GM13977 (cell line): ENCODE measurements around the gene HAGHL.

Source experiments
- DNase-seq: peaks from one replicate; pipeline ENCODE4 v3.0.0; 2012; ENCODE audit warnings: low spot score
- in situ Hi-C: fragments of 300-500 bp; cut with MboI; formaldehyde crosslinking; loops from one replicate; pipeline ENCODE4 v1.12.0; 2022; ENCODE audit warnings: low sequenced_read_pairs, low pct_unique_long_range_greater_than_20kb, mixed read lengths, inconsistent platforms; ENCODE audit not compliant: unreplicated experiment
- TF ChIP-seq, protein P1 (sequence below): IDR thresholded peaks from 2 replicates; pipeline ENCODE4 v1.5.1; 2012; ENCODE audit warnings: mild to moderate bottlenecking, control low read depth; ENCODE audit not compliant: insufficient read depth; ENCODE audit errors: extremely low read depth, missing control alignments

The HAGHL gene

DNA sequence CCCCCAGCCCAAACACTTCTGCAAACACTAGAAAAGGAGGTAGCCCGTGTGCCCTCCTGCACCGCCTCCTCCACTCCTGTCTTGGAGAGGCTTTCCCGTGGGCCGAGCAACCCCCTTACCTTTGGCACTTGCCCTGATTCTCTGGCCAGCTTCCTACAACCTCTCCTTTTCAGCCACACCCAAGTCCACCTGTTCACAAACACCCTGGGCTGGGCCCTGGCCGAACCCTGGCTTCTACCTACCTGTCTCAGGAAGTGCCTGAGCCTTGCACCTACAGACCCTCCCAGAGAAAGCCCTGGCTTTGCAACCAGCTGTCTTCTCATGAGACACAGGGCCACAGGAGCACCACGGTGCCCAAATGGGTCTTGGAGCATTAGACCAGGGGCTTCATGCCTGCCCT, 8.0 kb upstream of the HAGHL start:
- in situ Hi-C loops = no loop called here
- TF ChIP-seq, protein P1, sequence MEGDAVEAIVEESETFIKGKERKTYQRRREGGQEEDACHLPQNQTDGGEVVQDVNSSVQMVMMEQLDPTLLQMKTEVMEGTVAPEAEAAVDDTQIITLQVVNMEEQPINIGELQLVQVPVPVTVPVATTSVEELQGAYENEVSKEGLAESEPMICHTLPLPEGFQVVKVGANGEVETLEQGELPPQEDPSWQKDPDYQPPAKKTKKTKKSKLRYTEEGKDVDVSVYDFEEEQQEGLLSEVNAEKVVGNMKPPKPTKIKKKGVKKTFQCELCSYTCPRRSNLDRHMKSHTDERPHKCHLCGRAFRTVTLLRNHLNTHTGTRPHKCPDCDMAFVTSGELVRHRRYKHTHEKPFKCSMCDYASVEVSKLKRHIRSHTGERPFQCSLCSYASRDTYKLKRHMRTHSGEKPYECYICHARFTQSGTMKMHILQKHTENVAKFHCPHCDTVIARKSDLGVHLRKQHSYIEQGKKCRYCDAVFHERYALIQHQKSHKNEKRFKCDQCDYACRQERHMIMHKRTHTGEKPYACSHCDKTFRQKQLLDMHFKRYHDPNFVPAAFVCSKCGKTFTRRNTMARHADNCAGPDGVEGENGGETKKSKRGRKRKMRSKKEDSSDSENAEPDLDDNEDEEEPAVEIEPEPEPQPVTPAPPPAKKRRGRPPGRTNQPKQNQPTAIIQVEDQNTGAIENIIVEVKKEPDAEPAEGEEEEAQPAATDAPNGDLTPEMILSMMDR = no peak
- no peak for DNase-seq

DNA sequence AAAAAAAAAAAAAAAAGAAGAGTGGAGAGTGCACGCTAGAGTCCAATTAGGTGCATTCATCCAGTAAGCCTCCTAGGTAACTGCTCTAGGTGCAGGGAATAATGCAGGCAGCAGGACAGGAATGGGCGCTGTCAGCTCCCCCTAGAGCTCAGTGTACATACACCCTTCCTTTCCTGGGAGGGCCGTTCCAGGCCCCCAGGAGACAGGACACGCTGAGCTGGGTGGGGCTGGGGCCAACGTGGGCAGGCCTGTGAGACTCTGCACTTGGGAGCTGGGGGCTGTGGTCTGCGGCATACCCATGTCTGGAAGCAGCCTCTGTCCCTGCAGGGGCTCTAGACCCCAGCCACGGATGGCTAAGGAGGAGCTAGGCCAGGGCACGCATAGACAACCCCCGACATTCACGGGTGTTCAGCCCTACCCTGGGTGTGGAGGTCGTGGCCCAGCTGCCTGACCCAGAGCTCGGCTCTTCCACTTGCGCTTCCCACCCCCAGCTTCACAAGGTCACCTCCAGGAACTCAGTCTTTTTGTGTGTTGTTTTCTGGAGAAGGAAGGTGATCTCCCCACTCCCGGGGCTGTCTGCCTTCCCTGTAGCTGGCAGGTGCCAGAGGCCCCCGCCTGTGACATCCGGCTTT, 7.0 kb upstream of the HAGHL start:
- in situ Hi-C loops = no loop called here

DNA sequence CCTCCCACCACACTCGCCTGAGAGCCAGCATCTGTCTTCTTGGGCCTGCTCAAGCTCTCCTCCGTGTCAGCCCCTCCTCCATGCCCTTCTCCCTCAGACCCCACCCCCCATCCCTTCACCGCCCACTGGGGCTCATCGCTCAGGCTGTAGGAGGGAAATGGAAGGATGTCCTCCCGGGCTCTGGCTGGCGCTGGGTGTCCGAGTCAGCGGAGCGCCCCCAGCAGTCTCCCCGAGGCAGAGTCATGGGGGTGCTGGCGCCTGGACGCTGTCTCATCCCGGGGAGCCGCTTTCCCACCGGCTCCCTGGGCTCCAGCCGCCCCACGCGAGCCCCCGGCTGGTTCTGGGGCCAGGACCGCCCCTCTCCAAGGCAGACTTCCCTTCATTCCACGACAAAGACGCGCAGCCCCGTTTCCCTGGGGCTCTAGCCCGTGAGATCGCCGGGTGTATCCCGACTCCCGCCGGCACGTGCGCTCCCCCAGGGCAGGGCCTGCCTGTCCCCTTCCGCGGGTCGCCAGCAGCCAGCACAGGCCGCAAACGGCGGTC, 6.4 kb upstream of the HAGHL start:
- TF ChIP-seq, protein P1 = peak; percentile 43
- in situ Hi-C loops = no loop called here
- peak; percentile 82 for DNase-seq

More for the DNA sequence above, 7.0 kb upstream of the HAGHL start:
- no peak for DNase-seq
- TF ChIP-seq, protein P1 = peak; percentile 28

DNA sequence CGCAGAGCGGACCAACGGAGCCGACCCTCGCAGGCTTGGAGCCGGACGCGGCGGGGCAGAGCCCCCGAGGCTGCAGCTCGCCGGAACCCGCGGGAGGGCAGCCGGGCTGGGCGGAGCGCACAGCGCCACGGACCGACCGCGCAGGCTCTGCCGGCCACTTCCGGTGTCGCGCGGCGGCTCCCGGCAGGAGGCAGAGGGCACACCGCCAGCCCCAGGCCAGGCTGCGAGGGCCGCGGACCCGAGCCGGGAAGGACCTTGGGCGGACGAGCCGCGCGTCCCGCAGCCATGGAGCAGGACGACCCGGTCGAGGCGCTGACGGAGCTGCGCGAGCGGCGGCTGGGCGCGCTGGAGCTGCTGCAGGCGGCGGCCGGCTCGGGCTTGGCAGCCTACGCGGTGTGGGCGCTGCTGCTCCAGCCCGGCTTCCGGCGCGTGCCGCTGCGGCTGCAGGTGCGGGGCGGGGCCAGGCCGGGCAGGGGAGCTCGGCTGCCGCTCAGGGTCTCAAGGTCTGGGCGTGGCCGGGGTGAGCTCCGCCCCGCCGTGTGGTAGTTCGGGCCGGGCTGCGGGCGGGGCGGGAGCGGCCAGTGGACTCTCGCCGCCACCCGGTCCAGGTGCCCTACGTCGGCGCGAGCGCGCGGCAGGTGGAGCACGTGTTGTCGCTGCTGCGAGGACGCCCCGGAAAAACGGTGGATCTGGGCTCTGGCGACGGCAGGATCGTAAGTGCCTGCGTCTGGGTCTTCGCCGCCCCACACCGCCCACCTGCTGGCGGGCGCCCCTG, 5.7 kb upstream of the HAGHL start, which contains the start of gene ANTKMT:
Gene ANTKMT, plus strand, starts transcription at position 157 of the 775 bp plus-strand sequence. Its CDS starts 129 bp downstream, at position 286.
- TF ChIP-seq, protein P1 = peak; percentile 4
- in situ Hi-C loops = no loop called here
- peak; percentile 98 for DNase-seq

DNA sequence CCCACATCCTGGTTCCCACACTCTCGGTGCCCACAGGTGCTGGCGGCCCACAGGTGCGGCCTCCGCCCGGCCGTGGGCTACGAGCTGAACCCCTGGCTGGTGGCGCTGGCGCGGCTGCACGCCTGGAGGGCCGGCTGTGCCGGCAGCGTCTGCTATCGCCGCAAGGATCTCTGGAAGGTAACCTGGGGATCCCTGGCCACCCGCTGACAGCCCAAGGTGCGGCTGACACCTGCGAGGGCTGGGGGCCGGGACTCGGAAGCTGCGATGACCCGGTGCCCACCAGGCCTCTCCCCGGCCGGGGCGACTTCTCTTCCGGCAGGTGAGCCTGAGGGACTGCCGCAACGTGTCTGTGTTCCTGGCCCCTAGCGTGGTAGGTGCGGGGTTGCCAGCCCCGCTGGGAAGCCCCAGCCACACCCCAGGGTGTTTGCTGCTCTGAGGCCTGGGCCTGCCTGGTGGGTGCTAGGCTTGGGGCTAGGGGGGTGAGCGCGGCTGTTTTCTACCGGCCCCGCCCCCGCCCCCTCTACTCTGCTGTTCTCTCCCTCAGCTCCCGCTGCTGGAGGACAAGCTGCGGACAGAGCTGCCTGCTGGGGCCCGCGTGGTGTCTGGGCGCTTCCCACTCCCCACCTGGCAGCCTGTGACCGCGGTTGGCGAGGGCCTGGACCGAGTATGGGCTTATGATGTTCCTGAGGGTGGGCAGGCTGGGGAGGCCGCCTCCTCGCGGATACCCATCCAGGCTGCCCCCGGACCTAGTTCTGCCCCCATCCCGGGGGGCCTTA, 5.0 kb upstream of the HAGHL start:
- in situ Hi-C loops = no loop called here
- DNase-seq = no peak
- TF ChIP-seq, protein P1 = no peak

DNA sequence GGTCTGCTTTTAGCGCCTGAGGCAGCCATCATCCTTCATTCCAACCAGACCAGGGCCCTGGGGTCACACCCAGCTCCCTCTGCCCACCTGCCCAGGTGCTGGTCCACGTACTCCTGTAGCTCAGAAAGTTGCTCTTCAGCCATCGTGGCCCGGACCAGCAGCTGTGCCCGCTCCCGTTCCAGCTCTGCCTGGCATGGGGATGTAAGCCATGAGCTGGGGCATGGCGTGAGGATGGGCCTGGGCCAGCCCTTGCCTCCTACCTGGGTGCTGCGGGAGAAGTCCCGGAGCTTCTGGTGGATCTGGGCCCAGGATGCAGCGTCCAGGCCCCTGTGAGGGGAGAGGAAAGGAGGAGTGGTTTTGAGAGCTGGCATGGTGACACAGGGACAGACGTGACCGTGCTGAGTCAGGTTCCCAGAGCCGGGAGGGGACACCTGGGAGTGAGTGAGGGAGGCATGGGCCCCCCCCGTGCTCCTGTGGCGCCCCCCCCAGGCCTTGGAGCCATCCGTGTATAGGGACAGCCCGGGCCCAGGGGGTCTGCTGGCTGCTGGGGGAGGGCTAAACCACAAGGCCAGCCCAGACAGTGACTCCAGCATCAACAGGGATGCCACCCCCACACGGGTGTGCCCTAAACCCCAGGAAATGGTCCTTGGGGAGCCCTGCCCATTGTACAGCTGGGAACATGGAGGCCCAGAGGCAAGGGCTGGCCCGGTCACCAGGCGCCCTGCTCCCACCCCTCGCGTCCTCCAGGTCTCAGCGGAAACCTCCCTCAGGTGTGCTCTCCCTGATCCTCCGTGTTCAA, 3.9 kb upstream of the HAGHL start:
- TF ChIP-seq, protein P1 = no peak
- in situ Hi-C loops = no loop called here
- DNase-seq = no peak
